Measurements from ENCODE around the gene INTS1.

Gene INTS1

DNA sequence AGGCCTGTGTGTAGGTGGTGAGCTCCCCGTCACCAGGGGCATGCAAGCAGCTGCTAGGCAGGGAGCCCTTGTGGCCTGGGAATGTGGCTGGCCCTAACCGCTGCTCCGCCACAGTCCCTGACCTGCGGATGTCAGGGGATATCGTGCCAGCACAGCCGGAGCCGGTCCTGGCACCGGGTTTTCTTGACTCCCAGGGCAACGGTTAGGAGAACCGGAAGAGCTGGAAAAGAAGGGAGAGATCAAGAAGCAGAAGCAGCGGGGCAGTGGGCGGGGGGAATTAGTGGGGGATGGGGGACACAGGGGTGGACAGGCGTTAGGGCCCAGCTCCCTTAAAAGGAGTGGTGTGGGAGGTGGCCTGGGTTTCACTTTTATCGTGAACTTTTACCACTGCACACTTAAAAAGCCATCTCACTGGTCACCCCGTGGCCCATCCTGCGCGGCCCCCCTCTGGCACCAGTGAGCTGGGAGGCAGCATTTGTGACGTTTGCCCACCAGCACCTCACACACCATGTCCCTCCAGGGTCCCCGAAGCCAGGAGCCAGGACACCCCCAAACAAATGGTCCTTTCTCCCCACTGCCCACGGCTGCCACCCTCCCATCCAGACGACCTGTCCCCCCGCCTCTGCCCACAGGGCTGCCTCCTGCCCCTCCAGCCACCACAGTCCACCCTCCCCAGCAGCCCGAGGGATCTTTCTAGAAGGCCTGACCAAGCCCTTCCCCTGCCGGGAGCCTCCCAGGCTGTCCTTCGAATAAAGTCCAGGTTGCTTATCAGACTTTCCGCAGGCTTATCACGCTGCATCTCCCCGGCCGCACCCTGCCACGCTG is 43.2 kb downstream of the INTS1 start:
- DNase-seq: peak; percentile 96

DNA sequence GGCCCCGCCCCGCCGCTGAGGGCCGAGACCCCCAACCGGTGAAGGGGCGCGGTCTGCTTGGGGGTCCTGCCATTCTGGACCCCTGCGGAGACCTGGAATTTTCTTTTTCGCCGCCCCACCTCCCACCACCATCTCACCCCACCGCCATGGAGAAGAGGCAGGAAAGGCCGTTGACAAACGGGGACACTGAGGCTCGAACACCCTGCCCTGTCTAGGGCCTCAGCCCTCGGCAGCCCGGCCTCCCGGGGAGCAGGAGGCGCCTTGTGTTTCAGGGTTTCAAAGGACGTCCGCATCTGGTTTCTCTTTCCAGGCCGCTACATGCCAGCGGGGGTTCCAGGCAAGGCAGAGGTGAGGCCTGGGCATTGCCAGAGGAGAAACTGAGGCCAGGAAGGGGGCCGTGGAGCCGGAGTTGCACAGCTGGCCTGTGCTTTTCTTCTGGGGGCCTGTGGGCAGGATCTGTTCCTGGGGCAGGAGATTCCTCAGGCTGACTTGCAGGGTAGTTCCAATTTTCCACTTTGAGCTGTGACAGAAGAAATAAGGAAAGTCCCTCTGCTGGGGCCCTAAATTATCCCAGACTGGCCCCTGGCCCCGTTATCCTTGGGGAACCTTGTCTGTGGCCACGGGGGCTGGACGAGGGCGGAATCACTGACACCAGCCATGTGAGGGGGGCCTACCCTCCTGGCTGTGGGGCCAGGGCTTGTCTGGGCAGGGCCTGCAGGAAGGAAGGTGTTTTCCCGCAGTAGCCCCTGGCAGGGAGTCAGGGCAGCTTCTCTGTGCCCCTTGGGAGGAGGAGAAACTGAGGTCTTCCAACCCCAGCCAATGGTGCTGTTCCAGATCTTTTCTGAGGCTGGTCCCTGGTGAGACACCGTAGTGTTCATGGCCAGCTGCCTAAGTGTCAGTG is 44.0 kb downstream of the INTS1 start:
- peak; percentile 67 for DNase-seq

DNA sequence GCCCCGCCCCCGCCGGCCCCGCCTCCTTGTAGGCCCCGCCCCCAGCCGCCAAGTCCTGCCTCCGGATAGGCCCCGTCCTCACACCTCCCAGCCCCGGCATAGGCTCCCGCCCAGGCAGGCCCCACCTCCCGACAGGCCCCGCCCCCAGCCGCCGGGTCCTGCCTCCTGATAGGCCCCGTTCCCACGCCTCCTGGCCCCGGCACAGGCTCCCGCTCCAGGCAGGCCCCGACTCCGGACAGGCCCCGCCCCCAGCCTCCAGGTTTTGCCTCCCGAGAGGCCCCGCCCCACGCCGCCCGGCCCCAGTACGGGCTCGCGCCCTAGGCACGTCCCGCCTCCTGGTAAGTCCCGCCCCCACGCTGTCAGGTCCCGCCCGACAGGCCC is 44.7 kb downstream of the INTS1 start:
- peak; percentile 98 for DNase-seq

DNA sequence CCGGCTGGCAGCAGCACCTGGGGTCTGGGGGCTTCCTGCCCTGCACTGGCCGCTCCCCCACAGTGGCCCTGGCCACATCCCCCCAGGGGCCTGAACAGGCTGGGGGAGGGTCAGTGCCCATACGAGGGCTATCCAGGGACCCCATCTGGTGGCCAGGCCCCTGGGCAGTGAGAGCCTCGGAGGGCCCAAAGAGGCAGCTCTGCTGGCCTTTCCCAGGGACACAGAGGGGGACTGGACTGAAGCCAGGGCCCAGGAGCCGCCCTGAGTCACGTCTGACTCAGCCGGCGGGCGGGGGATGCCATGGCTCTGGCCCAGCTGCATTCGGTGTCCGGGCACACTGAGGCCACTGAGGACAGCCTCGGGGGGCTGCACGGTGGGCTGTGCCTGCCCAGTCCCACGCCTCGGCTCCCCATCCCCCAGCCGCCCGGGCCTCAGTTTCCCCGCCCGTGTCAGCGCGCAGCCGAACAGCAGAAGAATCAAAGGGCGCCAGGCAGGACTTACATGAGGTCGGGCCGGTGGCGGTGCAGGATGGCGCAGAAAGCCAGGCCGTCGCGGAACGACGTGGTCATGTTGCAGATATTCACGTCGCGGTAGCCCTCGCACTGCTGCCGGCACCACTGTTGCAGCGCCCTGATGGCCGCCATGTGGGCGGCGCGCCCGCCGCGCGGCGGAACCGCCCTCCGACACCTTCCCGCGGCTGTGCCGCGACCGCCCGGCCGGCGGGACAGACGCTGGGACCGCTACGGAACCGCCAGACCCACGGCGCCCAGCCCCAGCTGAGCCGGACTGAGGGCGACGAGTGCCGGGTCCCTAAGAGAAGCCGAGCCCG is 45.3 kb downstream of the INTS1 start, which contains the start of gene MICALL2:
Gene MICALL2, minus strand, starts transcription at position 788 of the 829 bp plus-strand sequence. Its CDS starts 144 bp downstream, at position 644.
- peak; percentile 60 for DNase-seq

DNA sequence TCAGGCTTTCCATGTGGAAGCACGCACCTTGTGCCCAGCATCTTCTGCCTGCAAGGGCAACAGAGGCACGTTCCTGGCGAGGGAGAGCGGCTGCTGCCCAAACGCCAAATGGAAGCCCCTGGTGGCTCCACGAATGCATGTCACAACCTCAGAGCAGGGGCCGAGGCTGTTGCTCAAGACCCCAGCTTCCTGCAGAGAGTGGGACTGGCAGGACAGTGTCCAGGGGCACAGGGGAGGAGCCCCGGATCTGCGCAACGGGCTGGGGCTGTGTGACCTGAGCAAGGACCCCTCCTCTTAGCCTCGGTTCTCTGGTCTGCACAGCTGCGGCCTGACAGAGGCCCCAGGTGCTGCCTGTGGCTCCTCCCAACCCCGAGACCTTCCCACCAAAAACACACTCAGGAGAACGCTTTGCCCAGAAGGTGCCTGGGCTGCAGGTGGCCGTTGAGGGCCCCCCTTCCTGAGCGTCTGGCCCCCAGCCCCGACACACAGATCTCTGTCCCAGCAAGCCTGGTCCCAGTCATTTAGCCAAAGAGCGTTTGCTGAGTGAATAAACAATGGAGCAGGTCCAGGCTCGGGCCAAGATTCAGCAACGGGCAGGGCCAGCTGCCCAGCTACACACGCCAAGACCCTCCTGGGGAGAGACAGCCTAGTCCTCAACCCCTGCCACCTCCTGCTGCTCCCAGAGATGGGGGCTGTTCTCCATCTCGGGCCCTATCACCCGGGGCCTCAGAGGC is 46.1 kb downstream of the INTS1 start:
- peak; percentile 0 for DNase-seq

DNA sequence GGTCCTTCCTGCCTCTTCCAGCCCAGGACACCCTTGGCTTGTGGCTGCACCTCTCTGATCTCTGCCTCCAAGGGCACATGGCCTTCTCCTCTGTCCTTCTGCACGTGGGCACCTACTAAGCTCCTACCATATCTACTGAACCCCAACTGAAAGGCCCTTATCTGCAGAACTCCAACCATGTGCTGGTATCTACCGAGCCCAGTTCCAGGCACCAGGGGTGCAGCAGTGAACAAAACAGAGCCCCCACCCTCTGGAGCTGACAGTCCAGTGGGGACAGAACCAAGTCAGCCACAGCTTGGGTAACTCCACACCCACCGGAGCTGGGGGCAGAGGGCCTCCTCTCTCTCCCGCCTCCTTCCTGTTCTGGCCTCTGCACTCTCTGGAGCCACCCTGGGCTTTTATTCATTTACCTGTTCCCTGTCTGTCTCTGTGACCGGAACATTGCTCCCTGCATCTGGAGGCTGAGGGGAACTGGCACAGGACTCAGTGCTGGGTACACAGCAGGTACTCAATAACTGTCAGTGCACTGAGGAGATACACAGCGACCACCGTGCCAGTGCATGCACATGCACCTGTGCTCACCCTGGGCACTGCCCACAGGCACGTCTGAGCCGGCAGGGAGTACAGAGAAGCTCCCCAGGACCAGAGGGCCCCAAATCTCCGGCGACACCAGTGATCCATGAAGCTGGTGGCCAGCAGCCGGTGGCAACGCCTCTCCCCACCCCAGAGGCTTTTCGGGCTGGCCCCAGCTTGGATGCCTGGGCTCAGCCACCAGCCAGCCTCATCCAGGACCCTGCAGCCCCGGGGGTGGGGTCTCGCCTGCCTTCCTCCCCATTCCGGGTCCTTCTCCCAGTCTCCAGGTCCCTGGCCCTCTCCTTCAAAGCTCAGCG is 46.9 kb downstream of the INTS1 start:
- peak; percentile 1 for DNase-seq

DNA sequence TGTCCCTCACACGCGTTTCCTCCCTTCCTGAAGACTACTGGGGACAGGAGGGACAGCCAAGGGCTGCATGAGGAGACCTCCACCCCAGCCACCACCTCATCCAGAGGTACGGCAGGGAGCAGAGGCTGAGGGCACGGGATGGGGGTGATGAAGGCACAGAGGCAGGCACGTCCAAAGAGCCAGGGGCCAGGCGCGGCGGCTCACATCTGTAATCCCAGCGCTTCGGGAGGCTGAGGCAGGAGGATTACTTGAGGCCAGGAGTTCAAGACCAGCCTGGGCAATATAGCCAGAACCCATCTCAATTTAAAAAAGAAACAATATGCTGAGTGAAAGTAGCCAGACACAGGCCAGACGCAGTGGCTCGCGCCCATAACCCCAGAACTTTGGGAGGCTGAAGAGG is 48.2 kb downstream of the INTS1 start:
- DNase-seq: no peak

DNA sequence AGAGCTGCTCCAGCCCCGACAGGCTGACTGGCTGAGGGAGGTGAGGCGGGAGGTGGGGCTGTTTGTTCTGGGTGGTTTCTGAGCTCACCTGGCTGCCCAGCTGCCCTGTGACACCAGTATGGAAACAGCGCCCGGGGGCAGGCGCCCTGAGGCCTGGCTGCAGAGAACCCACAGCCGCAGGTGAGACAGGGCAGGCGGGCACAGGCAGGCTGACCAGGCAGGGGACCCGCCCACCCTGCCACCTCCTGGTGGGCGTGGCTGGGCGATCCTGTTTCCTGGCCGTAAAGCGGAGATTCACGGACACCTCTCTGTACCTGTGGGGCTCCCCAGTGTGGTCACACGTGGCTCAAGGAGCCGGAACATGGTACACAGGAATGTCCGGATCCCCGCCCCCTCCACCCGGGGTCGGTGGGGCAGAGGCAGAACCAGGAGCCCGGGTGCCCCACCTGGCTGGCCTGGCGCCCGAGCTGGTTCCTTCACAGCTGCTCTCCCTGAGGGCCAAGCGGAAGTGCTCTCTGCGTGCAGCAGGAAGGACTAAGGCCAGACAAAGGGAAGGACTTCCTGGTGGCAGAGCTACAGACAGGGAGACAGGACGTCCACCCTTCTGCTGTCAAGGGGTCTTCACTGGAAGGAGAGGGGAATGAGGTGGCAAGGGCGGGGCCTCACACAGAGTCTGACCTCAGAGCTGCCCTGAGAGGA is 48.8 kb downstream of the INTS1 start:
- DNase-seq: no peak

DNA sequence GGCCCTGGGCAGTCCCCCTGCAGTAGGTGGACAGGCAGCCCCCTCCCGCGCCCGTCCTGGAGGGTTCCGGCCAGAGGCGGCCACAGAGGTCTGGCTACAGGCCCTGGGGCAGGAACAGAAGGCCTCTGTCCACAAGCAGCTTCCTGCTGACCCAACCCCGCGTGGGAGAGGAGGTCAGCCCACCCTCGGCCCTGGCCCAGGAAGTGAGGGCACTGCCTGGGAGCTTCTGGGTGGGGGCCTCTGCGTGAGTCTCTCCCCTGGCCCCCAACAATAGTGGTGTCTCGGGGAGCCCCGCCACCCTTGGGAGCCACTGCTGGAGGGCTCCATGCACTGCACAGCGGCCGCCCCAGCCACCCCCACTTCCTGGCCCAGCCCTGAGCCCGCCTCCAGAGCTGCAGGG is 49.6 kb downstream of the INTS1 start:
- no peak for DNase-seq

DNA sequence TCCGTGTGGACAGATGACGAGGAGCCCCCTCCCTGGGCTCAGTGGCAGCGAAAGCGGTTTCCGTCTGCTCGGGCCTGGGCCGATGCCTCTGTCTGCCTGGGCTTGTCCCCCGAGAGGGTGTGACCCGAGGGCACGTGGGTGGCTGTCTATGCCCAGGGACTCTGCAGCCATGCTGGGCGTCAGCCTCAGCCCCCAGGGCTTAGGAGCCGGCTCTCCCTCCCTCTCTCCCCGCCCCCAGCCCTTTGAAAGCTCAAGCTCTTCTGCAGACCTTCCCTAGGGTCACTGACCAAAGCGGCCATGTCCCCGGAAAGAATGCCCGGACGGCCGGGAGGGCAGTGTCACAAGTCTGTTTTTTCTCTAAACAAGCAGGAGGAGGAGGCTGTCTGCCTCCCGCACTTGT is 52.0 kb downstream of the INTS1 start:
- no peak for DNase-seq

DNA sequence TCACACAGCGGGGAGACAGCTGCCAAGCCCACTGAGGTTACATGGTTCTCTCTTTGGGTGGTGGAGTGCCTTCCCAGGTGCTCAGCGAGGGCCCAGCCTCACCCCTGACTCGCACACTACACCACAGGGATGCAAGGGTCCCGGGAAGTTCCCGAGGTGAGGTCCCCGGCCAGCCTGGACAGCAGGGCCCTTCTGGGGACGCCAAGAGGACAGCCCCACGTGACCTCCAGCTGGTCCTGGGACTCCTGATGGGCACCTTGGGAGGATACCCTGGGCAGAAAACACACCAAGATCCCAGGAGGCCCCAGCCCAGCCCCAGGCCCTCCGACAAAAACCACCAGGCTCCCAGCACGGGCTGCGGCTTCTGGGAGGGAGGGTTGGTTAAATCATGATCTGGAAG is 53.2 kb downstream of the INTS1 start:
- DNase-seq: no peak

DNA sequence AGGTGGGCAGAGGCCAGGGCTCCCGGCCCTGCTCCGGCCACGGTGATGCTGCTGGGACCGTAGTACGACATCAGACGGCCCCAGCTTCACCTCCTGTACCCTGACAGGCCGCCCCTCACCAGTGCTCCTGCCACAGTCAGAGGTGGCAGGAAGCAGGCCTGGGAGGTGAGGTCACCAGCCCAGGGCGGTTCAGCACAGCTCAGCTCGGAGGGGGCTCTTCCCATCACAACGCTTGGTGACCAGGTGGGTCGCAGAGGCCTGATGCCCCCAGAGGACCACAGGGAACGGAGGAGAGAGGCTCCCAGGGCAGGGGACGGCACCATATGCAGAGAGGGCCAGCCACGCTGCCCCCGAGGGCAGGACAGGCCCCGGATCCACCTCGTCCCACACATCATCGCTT is 53.8 kb downstream of the INTS1 start:
- DNase-seq: no peak

DNA sequence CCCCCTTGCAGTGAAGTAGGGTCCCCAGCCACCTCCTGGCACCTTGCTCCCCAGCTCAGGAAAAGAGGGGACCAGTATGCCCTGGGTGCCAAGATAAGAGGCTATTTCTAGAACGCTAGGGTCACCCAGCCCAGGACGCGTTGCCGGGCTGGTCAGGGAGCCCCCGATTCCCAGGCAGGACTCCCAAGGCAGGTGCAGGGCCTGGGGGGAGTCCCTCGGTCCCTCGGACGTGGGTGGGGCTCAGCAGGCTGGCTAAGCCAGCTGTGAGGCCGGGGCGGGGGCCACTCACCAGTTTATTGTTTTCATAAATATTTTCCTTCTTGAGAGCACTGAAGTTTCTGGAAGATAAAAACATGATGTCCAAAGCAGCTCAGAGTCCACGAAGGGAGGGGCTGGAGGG is 54.2 kb downstream of the INTS1 start:
- no peak for DNase-seq

DNA sequence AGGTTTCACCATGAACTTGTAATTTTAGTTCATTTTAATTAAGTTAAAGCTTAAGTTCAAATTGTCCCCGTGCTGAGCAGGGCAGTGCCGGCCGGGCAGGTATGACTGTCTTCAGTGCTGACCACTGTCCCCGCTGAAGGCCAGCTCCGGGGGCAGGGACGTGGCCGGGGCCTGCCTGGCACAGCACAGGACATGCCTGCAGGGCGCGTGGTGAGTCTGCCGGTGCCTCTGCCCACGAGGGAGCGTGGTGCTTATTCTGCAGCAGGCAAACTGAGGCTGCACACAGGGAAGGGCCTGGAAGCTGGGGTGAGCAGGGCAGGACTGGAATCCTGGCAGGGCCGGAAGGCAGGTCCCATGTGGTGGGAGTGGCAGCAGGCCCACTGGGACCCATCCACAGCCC is 54.7 kb downstream of the INTS1 start:
- DNase-seq: no peak

DNA sequence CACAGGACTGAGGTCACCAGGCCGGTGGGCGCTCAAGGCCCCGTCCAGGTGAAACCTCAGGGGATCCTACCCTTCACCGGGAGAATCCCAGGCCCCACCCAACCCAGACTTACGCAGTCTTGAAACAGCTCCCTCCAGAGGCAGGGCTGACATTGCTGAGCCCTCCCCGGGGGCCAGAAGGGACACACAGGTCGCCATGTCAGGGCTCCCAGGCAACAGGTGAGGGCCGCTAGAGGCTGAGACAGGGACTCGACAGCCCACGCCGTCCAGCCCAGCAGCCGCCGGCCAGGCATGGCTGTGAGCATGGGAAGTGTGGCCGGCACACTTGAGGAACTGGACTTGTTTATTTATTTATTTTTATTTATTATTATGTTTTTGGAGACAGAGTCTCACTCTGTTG is 55.2 kb downstream of the INTS1 start:
- DNase-seq: no peak

DNA sequence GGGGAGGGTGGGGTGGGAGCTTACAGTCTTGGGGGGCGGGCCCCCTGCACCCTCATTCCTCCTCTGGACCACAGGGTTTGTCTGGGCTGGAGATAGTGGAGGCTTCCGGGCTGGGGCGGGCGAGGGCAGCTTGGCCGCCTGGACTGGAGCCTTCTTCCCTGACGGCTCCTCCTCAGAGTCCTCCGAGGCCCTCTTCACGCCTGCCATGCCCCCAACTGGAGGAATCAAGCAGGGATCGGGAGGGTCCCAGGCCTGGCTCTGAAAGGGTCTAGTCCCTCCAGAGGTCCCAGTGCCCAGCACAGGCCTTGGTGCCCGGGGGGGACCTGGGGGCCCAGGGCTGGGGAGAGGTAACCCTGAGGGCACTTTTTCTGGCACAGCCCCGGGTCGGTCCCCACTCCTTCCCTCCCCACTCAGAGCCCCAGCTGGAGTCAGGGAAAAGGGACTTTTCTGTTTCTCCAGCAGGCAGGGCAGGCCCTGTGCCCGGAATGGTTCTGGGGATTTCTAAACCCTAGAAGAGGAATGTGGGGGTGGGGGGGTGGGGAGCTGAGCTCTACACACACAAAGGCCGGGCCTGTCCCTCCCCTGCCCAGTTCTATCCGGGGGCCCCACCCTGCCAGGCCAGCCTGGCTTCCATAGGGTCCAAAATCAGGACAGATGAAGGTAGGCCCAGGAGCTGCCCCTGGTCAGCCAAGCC is 56.5 kb downstream of the INTS1 start:
- DNase-seq: no peak

DNA sequence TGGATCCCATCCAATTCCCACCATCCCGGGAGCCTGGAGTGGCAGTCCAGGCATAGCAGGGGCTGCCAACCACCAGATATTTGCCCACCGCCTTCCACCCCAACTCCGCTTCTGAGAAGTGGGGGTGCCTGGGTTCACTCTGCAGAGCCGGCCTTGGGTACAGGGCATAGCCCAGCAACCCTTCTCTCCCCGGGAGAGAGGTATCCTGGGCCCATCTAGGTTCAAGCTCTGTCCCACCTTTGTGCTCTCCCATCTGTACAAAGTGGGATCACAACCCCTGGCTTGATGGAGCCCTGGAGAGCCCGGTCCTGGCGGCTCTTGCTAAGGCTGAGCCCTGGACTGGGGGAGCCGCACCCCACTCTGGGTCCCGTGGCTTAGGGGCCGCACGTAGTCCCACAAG is 57.1 kb downstream of the INTS1 start:
- no peak for DNase-seq

DNA sequence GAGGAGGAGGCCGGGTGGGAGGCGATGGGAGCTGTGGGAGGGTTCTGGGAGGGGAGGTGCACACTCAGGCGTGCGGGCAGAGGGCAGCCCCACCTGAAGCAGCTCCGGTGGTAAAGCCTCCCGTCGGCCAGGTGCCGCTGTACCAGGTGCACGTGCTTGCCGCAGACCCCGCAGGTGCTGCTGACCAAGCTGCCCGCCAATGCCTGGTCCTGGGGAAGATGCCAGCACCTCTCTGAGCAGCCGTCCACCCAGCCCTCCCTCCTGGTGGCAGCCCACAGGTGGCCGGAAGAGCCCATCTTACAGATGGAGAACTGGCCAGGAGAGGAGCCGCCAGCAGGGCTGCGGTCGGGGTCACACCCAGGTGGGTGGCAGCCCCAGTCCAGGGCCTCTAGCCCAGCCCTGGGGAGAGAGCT is 57.6 kb downstream of the INTS1 start:
- no peak for DNase-seq

DNA sequence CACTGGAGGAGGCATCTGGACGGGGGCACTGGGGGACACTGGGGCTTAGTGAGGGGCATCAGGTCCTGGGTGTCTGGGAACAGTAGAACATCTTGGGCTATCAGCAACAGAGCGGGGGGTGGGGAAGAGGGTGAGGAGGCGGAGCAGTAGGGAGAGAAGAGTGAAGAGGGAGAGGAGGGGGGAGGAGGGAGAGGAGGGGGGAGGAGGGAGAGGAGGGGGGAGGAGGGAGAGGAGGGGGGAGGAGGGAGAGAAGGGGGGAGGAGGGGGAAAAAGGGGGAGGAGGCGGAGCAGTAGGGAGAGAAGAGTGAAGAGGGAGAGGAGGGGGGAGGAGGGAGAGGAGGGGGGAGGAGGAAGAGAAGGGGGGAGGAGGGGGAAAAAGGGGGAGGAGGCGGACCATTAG is 58.2 kb downstream of the INTS1 start:
- peak; percentile 62 for DNase-seq

DNA sequence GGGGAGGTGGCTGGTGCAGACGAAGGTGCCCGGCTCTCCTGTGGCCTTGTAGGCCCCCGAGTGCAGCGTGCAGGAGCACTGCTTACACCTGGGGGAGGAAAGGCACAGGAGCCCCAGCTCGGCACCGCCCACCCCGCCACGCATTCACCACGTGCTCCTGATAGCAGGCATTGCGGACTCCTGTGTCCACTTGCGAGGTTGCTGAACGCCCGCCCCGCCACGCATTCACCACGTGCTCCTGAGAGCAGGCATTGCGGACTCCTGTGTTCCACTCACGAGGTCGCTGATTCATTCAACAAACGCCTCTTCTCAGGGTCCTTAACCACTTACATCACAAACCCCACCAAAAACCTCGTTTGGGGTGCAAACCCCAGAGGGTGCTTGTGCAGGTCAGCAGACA is 58.8 kb downstream of the INTS1 start:
- DNase-seq: no peak
